Neutrophil (primary cell): Measurements from ENCODE around the gene SVBP.

ENCODE experiments used
- H3K27ac ChIP-seq: fragments of 200-600 bp; sonication (generic); 2 replicates; pipeline ENCODE4 v1.5.1; 2016; ENCODE audit warnings: mild to moderate bottlenecking, moderate library complexity
- H3K27me3 ChIP-seq: fragments of 200-600 bp; sonication (generic); 2 replicates; pipeline ENCODE4 v1.6.0; 2016; ENCODE audit warnings: mild to moderate bottlenecking
- H3K36me3 ChIP-seq: fragments of 200-600 bp; sonication (generic); 2 replicates; pipeline ENCODE4 v1.5.1; 2017
- H3K4me1 ChIP-seq, 2 experiments: fragments of 200-600 bp in 1 of 2; sonication (generic) in 1 of 2; 1 replicate in 1 of 2; 2 replicates in 1 of 2; pipeline versions ENCODE4 v1.5.1 to v1.6.1; 2013 to 2016; ENCODE audit warnings: low read depth in 1 of 2, low read length in 1 of 2, mild to moderate bottlenecking in 1 of 2, moderate library complexity in 1 of 2; ENCODE audit not compliant: control insufficient read depth in 1 of 2, insufficient read depth in 1 of 2
- H3K4me3 ChIP-seq, 2 experiments: fragments of 200-600 bp in 1 of 2; sonication (generic) in 1 of 2; 1 replicate in 1 of 2; 2 replicates in 1 of 2; pipeline ENCODE4 v1.5.1; 2013 to 2016; ENCODE audit warnings: low read depth in 1 of 2, low read length in 1 of 2, mild to moderate bottlenecking in 1 of 2, moderate library complexity in 1 of 2
- H3K9me3 ChIP-seq: fragments of 200-600 bp; sonication (generic); 2 replicates; pipeline ENCODE4 v1.5.1; 2016
- TF ChIP-seq, protein P1 (sequence below): fragments of 200-600 bp; sonication (generic); IDR thresholded peaks from 2 replicates; pipeline ENCODE4 v1.5.1; 2016; ENCODE audit warnings: antibody characterized with exemption

SVBP gene

GRCh38 chr1:42837709-42838108 is 20.5 kb upstream of the SVBP start:
- Histone ChIP-seq H3K27me3 (no peaks in the 10 kb centered on the region), H3K4me1 (no peaks in the 10 kb centered on the region), H3K27ac (no peak overlapping the region), H3K9me3 (no peaks in the 10 kb centered on the region), H3K4me3 (no peak overlapping the region), H3K36me3 (peaks cover 51% of the 10 kb centered on the region)
- TF ChIP-seq, protein P1, sequence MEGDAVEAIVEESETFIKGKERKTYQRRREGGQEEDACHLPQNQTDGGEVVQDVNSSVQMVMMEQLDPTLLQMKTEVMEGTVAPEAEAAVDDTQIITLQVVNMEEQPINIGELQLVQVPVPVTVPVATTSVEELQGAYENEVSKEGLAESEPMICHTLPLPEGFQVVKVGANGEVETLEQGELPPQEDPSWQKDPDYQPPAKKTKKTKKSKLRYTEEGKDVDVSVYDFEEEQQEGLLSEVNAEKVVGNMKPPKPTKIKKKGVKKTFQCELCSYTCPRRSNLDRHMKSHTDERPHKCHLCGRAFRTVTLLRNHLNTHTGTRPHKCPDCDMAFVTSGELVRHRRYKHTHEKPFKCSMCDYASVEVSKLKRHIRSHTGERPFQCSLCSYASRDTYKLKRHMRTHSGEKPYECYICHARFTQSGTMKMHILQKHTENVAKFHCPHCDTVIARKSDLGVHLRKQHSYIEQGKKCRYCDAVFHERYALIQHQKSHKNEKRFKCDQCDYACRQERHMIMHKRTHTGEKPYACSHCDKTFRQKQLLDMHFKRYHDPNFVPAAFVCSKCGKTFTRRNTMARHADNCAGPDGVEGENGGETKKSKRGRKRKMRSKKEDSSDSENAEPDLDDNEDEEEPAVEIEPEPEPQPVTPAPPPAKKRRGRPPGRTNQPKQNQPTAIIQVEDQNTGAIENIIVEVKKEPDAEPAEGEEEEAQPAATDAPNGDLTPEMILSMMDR, result no peak

GRCh38 chr1:42835422-42835821 is 18.2 kb upstream of the SVBP start:
- TF ChIP-seq, protein P1, result no peak
- Histone ChIP-seq H3K36me3 (peaks cover 40% of the 10 kb centered on the region), H3K4me3 (no peak overlapping the region), H3K9me3 (no peaks in the 10 kb centered on the region), H3K4me1 (no peaks in the 10 kb centered on the region), H3K27ac (no peak overlapping the region), H3K27me3 (no peaks in the 10 kb centered on the region)

- no peak overlapping the region for H3K27ac ChIP-seq
- no peaks in the 10 kb centered on the region for H3K9me3 ChIP-seq
- TF ChIP-seq, protein P1, result no peak
- no peaks in the 10 kb centered on the region for H3K4me1 ChIP-seq
- H3K27me3 ChIP-seq, result no peaks in the 10 kb centered on the region
- peaks cover 46% of the 10 kb centered on the region for H3K36me3 ChIP-seq
- H3K4me3 ChIP-seq, result no peak overlapping the region
These were observed 17.6 kb upstream of the SVBP start for GRCh38 chr1:42834803-42835202.

DNA sequence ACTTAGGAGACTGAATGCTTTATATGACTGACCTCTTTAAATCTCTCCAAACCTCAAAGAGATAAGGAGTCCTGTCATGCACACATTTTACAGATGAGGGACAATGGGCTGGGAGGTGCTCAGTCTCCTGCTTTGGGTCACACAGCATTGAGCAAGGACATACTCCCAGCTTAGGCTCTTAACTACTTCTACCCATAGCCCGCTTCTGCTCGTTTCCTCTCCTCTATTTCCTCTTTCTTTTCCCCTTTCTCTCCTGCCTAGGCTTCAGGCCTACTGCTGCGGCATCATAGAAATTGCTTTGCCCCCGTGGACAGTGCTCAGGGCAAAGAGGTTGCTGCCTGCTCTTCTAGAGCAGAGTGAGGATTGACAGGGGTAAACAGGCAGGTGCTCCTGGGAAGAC is 16.8 kb upstream of the SVBP start:
- no peaks in the 10 kb centered on the region for H3K27me3 ChIP-seq
- H3K4me3 ChIP-seq, result no peak overlapping the region
- no peak overlapping the region for H3K27ac ChIP-seq
- no peaks in the 10 kb centered on the region for H3K9me3 ChIP-seq
- TF ChIP-seq, protein P1, result no peak
- no peaks in the 10 kb centered on the region for H3K4me1 ChIP-seq
- peaks cover 51% of the 10 kb centered on the region for H3K36me3 ChIP-seq

GRCh38 chr1:42832641-42833240 is 15.5 kb upstream of the SVBP start:
- TF ChIP-seq, protein P1, result no peak
- Histone ChIP-seq H3K9me3 (no peaks in the 10 kb centered on the region), H3K36me3 (peaks cover 44% of the 10 kb centered on the region), H3K27me3 (no peaks in the 10 kb centered on the region), H3K4me3 (no peak overlapping the region), H3K27ac (no peak overlapping the region), H3K4me1 (no peaks in the 10 kb centered on the region)
